DOHH2 (cell line): ENCODE results near the gene PPP6R3.
"Not testable (repeated sequence)": the region's sequence is repeated elsewhere in the genome, so short reads cannot be mapped to it uniquely, and the experiment has no call there.

Experiments used
- EZH2phosphoT487 ChIP-seq: fragments of 200-600 bp; sonication (generic); IDR thresholded peaks from 2 replicates; pipeline ENCODE4 v1.6.1; 2017; ENCODE audit warnings: borderline replicate concordance, mild to moderate bottlenecking, antibody characterized with exemption, low read length, moderate library complexity, mixed read lengths
- TF ChIP-seq, protein P1 (sequence below): fragments of 200-600 bp; sonication (generic); IDR thresholded peaks from one replicate; pipeline ENCODE4 v1.5.1; 2014; ENCODE audit warnings: antibody characterized with exemption, mild to moderate bottlenecking, low read depth, low read length; ENCODE audit not compliant: poor library complexity, severe bottlenecking

- TF ChIP-seq, protein P1, sequence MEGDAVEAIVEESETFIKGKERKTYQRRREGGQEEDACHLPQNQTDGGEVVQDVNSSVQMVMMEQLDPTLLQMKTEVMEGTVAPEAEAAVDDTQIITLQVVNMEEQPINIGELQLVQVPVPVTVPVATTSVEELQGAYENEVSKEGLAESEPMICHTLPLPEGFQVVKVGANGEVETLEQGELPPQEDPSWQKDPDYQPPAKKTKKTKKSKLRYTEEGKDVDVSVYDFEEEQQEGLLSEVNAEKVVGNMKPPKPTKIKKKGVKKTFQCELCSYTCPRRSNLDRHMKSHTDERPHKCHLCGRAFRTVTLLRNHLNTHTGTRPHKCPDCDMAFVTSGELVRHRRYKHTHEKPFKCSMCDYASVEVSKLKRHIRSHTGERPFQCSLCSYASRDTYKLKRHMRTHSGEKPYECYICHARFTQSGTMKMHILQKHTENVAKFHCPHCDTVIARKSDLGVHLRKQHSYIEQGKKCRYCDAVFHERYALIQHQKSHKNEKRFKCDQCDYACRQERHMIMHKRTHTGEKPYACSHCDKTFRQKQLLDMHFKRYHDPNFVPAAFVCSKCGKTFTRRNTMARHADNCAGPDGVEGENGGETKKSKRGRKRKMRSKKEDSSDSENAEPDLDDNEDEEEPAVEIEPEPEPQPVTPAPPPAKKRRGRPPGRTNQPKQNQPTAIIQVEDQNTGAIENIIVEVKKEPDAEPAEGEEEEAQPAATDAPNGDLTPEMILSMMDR, result not testable (repeated sequence)
- TF ChIP-seq EZH2phosphoT487, result not testable (repeated sequence)
Measured at GRCh38 chr11:68434159-68434558, 26.4 kb upstream of the PPP6R3 start.
